Endometrial microvascular endothelial cells (primary cell): ENCODE measurements around the gene NELL1. TPM values are rescaled to one million over a fixed set of nuclear protein-coding genes. Genes with fewer than 3 reads are reported as not detected.
"Not testable (repeated sequence)": the region's sequence is repeated elsewhere in the genome, so short reads cannot be mapped to it uniquely, and the experiment has no call there.

Experiments
- in situ Hi-C: cut with HindIII; loops from 2 replicates; pipeline ENCODE4 v1.10.0; 2017; ENCODE audit warnings: low sequenced_read_pairs, low pct_unique_long_range_greater_than_20kb; ENCODE audit errors: inconsistent ontology term
- total RNA-seq: library from RNA; depleted of rRNA; stranded (reverse); fragments of >200 nt; gene quantifications from one replicate; pipeline ENCODE4 v1.2.3, GENCODE V29; 2015; ENCODE audit errors: inconsistent ontology term

The NELL1 gene
- total RNA-seq, 1 donor from 2014 or later = not detected

GRCh38 chr11:20844216-20844615 is 174.8 kb downstream of the NELL1 start:
- in situ Hi-C loops = no loop called here

- in situ Hi-C loops = no loop called here
Observed at GRCh38 chr11:20844630-20845029, 175.2 kb downstream of the NELL1 start.

GRCh38 chr11:20854215-20854955 is 185.0 kb downstream of the NELL1 start:
- in situ Hi-C loops = no loop called here

- in situ Hi-C loops = no loop called here
Observed at GRCh38 chr11:20861322-20861721, 191.9 kb downstream of the NELL1 start.

- in situ Hi-C loops = not testable (repeated sequence)
Observed at GRCh38 chr11:20862263-20862662, 192.9 kb downstream of the NELL1 start.

- in situ Hi-C loops = no loop called here
Observed at GRCh38 chr11:20864628-20865027, 195.2 kb downstream of the NELL1 start.

GRCh38 chr11:20865161-20865560 is 195.8 kb downstream of the NELL1 start:
- in situ Hi-C loops = no loop called here

- in situ Hi-C loops = no loop called here
Observed at GRCh38 chr11:20869123-20869522, 199.7 kb downstream of the NELL1 start.

GRCh38 chr11:20873054-20873453 is 203.7 kb downstream of the NELL1 start:
- in situ Hi-C loops = no loop called here

GRCh38 chr11:20874358-20874757 is 205.0 kb downstream of the NELL1 start:
- in situ Hi-C loops = no loop called here

- in situ Hi-C loops = no loop called here
Observed at GRCh38 chr11:20875889-20876288, 206.5 kb downstream of the NELL1 start.

- in situ Hi-C loops = no loop called here
Observed at GRCh38 chr11:20876738-20877137, 207.4 kb downstream of the NELL1 start.

- in situ Hi-C loops = no loop called here
Observed at GRCh38 chr11:20880094-20880493, 210.7 kb downstream of the NELL1 start.

GRCh38 chr11:20881328-20882079 is 212.1 kb downstream of the NELL1 start:
- in situ Hi-C loops = no loop called here

- in situ Hi-C loops = no loop called here
Observed at GRCh38 chr11:20887137-20887536, 217.8 kb downstream of the NELL1 start.

- in situ Hi-C loops = no loop called here
Observed at GRCh38 chr11:20894296-20894695, 224.9 kb downstream of the NELL1 start.

- in situ Hi-C loops = no loop called here
Observed at GRCh38 chr11:20909995-20910726, 240.8 kb downstream of the NELL1 start.

- in situ Hi-C loops = no loop called here
Observed at GRCh38 chr11:20910733-20911132, 241.3 kb downstream of the NELL1 start.

- in situ Hi-C loops = no loop called here
Observed at GRCh38 chr11:20912065-20912821, 242.9 kb downstream of the NELL1 start.
